ENCODE results near the gene TNFSF9.

DNA sequence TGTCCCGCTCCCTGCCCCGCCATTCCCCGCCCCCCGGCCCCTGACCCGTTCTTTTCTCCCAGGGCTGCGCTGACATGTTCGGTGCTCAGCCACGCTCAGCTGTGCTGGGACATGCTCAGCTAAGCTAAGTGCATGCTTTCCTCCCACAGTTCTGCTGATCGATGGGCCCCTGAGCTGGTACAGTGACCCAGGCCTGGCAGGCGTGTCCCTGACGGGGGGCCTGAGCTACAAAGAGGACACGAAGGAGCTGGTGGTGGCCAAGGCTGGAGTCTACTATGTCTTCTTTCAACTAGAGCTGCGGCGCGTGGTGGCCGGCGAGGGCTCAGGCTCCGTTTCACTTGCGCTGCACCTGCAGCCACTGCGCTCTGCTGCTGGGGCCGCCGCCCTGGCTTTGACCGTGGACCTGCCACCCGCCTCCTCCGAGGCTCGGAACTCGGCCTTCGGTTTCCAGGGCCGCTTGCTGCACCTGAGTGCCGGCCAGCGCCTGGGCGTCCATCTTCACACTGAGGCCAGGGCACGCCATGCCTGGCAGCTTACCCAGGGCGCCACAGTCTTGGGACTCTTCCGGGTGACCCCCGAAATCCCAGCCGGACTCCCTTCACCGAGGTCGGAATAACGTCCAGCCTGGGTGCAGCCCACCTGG is 3.7 kb downstream of the TNFSF9 start:
- TF ChIP-seq, protein P1, sequence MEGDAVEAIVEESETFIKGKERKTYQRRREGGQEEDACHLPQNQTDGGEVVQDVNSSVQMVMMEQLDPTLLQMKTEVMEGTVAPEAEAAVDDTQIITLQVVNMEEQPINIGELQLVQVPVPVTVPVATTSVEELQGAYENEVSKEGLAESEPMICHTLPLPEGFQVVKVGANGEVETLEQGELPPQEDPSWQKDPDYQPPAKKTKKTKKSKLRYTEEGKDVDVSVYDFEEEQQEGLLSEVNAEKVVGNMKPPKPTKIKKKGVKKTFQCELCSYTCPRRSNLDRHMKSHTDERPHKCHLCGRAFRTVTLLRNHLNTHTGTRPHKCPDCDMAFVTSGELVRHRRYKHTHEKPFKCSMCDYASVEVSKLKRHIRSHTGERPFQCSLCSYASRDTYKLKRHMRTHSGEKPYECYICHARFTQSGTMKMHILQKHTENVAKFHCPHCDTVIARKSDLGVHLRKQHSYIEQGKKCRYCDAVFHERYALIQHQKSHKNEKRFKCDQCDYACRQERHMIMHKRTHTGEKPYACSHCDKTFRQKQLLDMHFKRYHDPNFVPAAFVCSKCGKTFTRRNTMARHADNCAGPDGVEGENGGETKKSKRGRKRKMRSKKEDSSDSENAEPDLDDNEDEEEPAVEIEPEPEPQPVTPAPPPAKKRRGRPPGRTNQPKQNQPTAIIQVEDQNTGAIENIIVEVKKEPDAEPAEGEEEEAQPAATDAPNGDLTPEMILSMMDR (IDR thresholded peaks at IDR 0.05): no peak
- no peak for TF ChIP-seq POLR2A (IDR thresholded peaks at IDR 0.05)

Measured in heart left ventricle (tissue), 13 donors.